ENCODE results near the gene RTTN.

The RTTN gene

DNA sequence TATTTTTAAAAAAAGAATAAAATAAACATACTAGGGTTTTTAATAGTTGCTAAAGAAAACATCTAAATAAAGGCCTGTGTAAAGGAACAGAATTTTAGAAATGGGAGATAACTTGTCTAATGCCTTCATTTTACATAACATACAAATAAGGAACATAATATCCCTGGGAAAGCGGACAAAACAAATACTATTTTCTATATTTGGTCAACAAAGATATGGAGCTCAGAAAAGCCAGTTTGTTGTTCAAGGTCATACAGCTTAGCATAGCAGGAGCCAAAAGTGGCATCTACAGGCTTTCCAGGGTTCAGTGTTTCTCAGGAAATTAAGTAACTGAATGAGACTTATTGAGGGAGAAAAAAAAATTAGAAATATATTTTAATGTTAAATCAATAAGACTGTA lies 184.4 kb downstream of the RTTN start:
- Histone ChIP-seq H3K4me3 (ENCODE audit: low read depth, low read length) (no peak overlapping the region), H3K27ac (no peak overlapping the region), H3K27me3 (replicated peaks) (no peaks in the 10 kb centered on the region), H3K36me3 (replicated peaks) (no peaks in the 10 kb centered on the region)
- TF ChIP-seq, protein P1, sequence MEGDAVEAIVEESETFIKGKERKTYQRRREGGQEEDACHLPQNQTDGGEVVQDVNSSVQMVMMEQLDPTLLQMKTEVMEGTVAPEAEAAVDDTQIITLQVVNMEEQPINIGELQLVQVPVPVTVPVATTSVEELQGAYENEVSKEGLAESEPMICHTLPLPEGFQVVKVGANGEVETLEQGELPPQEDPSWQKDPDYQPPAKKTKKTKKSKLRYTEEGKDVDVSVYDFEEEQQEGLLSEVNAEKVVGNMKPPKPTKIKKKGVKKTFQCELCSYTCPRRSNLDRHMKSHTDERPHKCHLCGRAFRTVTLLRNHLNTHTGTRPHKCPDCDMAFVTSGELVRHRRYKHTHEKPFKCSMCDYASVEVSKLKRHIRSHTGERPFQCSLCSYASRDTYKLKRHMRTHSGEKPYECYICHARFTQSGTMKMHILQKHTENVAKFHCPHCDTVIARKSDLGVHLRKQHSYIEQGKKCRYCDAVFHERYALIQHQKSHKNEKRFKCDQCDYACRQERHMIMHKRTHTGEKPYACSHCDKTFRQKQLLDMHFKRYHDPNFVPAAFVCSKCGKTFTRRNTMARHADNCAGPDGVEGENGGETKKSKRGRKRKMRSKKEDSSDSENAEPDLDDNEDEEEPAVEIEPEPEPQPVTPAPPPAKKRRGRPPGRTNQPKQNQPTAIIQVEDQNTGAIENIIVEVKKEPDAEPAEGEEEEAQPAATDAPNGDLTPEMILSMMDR (IDR thresholded peaks at IDR 0.05; ENCODE audit: low read depth, low read length, missing control alignments) = no peak
- in situ Hi-C loops (cut with HindIII; ENCODE audit: low pct_ligation_motif_present, low sequenced_read_pairs) = no loop called here
- DNase-seq = no peak

DNA sequence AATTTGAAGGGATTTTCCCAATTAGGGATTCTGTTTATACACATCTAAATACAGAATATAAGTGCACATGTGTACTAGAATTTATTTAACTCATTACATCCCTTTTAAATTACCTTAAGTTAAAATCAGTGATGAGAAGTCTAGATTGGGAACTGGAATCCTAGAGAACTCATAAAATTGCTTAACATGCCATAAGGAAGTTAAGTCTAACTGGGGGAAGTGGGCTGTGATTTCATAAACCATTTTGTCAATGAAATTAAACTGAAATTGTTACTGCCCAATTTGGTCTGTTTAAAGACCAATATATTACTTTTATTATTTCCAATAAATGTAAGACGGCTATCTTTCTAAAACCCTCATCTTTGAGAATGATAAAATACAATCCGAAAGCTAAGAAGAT lies 185.5 kb downstream of the RTTN start:
- no peaks in the 10 kb centered on the region for H3K36me3 ChIP-seq (replicated peaks)
- in situ Hi-C loops (cut with HindIII; ENCODE audit: low pct_ligation_motif_present, low sequenced_read_pairs) = no loop called here
- H3K27me3 ChIP-seq (replicated peaks) = no peaks in the 10 kb centered on the region
- H3K4me3 ChIP-seq (ENCODE audit: low read depth, low read length) = no peak overlapping the region
- TF ChIP-seq, protein P1 (IDR thresholded peaks at IDR 0.05; ENCODE audit: low read depth, low read length, missing control alignments) = no peak
- no peak for DNase-seq
- H3K27ac ChIP-seq = no peak overlapping the region

DNA sequence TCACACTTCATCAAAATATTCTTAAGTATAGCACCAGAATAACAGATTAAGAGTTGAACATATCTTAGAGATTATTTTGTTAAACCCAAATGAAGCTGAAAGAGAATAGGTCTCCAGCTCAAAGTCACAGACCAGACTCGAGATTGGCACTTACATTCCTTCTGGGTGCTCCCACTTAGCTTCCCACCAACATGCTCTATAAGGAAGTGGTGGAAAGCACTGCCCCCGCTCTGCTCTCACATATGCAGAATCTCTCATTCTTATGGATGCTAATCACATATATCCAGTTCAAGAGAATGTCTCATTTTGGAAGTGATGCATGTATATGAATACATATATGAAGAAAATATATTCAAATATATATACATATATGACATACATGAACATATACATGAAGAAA lies 186.4 kb downstream of the RTTN start:
- Histone ChIP-seq H3K27me3 (replicated peaks) (no peaks in the 10 kb centered on the region), H3K4me3 (ENCODE audit: low read depth, low read length) (no peak overlapping the region), H3K27ac (no peak overlapping the region), H3K36me3 (replicated peaks) (no peaks in the 10 kb centered on the region)
- TF ChIP-seq, protein P1 (IDR thresholded peaks at IDR 0.05; ENCODE audit: low read depth, low read length, missing control alignments) = no peak
- no peak for DNase-seq
- in situ Hi-C loops (cut with HindIII; ENCODE audit: low pct_ligation_motif_present, low sequenced_read_pairs) = no loop called here

DNA sequence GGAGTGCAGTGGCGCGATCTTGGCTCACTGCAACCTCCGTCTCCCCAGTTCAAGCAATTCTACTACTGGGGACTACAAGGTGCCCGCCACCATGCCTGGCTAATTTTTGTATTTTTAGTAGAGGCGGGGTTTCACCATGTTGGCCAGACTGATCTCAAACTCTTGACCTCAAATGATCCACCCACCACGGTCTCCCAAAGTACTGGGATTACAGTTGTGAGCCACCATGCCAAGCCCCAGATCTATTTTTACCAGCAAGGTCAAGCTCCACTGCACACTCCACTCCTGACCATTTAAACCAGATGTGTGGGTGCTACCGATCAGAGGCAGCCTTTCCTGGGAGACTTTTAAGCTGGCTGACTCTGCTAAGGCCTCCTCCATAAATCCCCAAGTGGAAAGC lies 190.4 kb downstream of the RTTN start:
- Histone ChIP-seq H3K27ac (no peak overlapping the region), H3K36me3 (replicated peaks) (no peaks in the 10 kb centered on the region), H3K4me3 (ENCODE audit: low read depth, low read length) (no peak overlapping the region), H3K27me3 (replicated peaks) (no peaks in the 10 kb centered on the region)
- TF ChIP-seq, protein P1 (IDR thresholded peaks at IDR 0.05; ENCODE audit: low read depth, low read length, missing control alignments) = no peak
- in situ Hi-C loops (cut with HindIII; ENCODE audit: low pct_ligation_motif_present, low sequenced_read_pairs) = no loop called here
- no peak for DNase-seq

DNA sequence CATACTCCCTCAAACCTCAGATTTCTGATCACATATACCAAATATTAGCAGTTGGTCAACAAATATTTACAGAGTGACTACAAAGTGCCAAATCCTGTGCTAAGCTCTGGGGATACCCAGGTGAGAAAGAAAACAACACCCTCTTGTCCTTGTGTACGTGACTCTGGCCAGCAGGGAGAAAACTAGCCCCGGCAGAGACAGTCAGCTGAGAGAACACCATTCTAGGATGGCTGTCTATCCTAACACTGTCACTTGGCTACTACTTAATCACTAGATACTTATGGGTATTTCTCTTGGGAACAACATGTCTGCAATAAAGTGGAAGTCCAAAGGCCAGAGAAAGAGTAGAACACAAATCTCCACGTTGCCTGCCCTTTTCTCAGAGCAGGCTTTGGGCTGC lies 199.9 kb downstream of the RTTN start:
- Histone ChIP-seq H3K36me3 (replicated peaks) (no peaks in the 10 kb centered on the region), H3K4me3 (ENCODE audit: low read depth, low read length) (no peak overlapping the region), H3K27ac (no peak overlapping the region), H3K27me3 (replicated peaks) (no peaks in the 10 kb centered on the region)
- DNase-seq = no peak
- TF ChIP-seq, protein P1 (IDR thresholded peaks at IDR 0.05; ENCODE audit: low read depth, low read length, missing control alignments) = no peak
- in situ Hi-C loops (cut with HindIII; ENCODE audit: low pct_ligation_motif_present, low sequenced_read_pairs) = no loop called here

DNA sequence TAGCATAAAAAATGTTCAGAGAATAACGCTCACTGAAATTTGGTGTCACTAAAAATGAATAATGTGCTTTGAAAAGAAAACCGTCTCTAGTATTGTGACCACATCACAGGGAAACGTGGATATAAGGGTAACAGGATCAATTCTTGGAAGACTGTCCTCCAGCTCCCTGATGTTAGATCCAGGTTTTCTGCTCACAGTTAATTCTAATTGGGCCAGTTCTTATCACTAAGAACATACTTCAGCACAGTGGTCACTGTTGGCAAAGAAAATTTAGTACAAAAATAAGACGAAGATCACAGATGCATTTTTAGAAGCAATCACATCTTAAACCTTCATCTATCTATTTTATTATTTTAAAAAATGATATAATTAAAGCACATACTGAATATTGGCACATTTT lies 200.8 kb downstream of the RTTN start:
- peak; percentile 3 for DNase-seq
- no peak overlapping the region for H3K27ac ChIP-seq
- H3K36me3 ChIP-seq (replicated peaks) = no peaks in the 10 kb centered on the region
- TF ChIP-seq, protein P1 (IDR thresholded peaks at IDR 0.05; ENCODE audit: low read depth, low read length, missing control alignments) = no peak
- no peak overlapping the region for H3K4me3 ChIP-seq (ENCODE audit: low read depth, low read length)
- H3K27me3 ChIP-seq (replicated peaks) = no peaks in the 10 kb centered on the region
- in situ Hi-C loops (cut with HindIII; ENCODE audit: low pct_ligation_motif_present, low sequenced_read_pairs) = no loop called here
